ENCODE measurements around the gene TRPM5.

The TRPM5 gene

GRCh38 chr11:2447951-2448650, 3.8 kb upstream of the TRPM5 start:
- no peak for TF ChIP-seq CTCF (IDR thresholded peaks at IDR 0.05)

GRCh38 chr11:2447253-2447950, 3.1 kb upstream of the TRPM5 start:
- TF ChIP-seq CTCF (IDR thresholded peaks at IDR 0.05), result no peak

DNA sequence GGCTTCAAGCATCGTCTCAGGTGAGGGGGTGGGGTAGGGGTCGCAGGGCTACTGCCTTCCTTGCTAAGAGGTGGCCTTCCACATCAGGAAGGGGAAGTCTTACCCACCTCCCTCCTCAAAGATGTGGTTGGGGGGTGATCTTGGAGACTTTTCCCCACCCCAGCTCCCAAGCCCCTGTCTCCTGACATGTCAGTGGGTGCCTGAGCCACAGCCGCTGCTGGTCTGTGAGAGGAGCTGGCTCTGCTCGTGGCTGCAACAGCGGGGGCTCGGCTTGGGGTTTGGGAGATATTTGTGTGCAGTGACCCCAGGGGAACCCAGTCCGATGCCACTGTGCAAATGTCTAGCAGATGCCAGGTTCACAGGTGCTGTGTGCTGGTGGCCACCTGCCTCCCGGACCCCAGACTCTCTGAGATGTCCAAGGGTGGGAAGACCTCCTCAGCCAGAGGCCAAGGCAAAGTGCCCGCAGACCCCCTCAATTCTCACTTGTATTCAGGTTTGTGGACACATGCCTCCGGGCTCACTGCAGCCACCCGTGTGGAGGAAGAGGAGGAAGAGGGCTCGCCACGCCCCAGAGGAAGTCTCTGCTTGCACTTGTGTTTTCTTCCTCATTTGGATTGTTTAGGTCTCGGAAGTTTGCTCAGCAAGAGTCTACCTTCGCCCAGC, 2.4 kb upstream of the TRPM5 start:
- TF ChIP-seq CTCF (IDR thresholded peaks at IDR 0.05), result no peak

- TF ChIP-seq CTCF (IDR thresholded peaks at IDR 0.05), result no peak
These were observed 1.6 kb upstream of the TRPM5 start for GRCh38 chr11:2445746-2446551.

- TF ChIP-seq CTCF (IDR thresholded peaks at IDR 0.05), result 0 out of 2 replicates have a peak, but pooled peaks have one; percentile 12
These were observed 769 bp upstream of the TRPM5 start, which contains the start of gene KCNQ1 for GRCh38 chr11:2444821-2445745. TSS of gene KCNQ1 (plus strand) at chr11:2445008. CDS start at chr11:2445099, 91 bp downstream.

DNA sequence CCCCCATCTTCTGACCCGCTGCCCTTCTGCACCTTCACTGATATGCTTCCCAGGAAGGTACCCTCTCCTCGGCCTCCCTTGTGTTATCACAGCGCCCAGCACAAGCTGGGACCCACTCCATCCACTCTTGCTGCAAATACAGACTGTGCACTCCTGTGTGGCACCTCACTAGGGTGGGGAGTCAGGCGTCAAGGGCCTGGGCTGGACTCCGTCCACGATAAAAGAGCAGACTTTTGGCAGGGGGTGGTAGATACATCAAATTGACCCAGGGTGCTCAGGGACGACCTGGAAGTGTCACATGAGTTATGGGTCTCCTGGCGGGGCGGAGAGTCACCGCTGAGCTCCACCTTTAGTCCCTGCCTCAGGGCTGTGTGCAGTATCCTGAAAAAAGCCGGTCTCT, 908 bp downstream of the TRPM5 start:
- no peak for TF ChIP-seq CTCF (IDR thresholded peaks at IDR 0.05)
